GM12873 (cell line): Measurements from ENCODE around the gene RFX8.

Experiments
- TF ChIP-seq, protein P1 (sequence below): IDR thresholded peaks from 2 replicates; pipeline ENCODE4 v1.5.1; 2012; ENCODE audit warnings: low read depth, mild to moderate bottlenecking, moderate library complexity, low read length, control low read depth; ENCODE audit not compliant: insufficient read depth; ENCODE audit errors: missing control alignments

RFX8 gene

DNA sequence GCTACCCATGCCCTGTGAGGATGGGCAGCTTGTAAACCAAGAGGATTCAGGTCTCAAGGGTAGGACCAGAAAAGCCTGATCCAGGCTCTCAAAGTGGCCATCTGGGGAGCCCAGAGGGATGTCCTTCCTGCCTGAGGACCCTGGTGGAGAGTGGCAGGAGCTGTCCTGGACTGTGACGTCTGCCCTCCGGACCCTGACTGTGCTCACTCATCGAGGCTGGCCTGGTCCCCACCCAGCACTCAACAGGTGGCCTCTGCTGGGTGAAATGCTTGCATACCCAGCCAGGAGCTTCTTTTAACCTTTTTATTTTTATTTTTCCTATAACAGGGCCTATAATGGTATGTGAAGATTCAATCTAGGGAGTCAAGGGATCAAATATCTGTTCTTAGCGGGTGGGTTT is 112.1 kb downstream of the RFX8 start:
- TF ChIP-seq, protein P1, sequence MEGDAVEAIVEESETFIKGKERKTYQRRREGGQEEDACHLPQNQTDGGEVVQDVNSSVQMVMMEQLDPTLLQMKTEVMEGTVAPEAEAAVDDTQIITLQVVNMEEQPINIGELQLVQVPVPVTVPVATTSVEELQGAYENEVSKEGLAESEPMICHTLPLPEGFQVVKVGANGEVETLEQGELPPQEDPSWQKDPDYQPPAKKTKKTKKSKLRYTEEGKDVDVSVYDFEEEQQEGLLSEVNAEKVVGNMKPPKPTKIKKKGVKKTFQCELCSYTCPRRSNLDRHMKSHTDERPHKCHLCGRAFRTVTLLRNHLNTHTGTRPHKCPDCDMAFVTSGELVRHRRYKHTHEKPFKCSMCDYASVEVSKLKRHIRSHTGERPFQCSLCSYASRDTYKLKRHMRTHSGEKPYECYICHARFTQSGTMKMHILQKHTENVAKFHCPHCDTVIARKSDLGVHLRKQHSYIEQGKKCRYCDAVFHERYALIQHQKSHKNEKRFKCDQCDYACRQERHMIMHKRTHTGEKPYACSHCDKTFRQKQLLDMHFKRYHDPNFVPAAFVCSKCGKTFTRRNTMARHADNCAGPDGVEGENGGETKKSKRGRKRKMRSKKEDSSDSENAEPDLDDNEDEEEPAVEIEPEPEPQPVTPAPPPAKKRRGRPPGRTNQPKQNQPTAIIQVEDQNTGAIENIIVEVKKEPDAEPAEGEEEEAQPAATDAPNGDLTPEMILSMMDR = no peak

DNA sequence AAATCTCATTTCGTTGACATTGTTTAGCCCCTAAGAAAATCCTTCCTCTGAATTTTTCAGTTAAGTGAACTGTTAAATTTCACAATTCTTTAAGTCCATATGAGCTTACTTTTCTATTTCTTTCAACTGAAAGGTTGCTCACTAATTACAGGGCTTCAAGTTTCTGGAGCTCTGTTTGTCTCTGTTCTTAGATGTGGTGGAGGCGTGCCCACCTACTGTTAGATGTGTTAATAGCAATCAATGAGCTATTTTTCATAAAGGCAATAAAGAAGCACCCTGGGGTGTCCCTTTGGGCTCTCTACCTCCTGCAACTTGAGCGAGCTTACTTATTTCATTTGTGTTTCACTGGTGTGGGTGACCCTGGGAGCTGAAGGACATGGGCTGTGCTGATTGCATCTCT is 112.6 kb downstream of the RFX8 start:
- TF ChIP-seq, protein P1 = no peak

DNA sequence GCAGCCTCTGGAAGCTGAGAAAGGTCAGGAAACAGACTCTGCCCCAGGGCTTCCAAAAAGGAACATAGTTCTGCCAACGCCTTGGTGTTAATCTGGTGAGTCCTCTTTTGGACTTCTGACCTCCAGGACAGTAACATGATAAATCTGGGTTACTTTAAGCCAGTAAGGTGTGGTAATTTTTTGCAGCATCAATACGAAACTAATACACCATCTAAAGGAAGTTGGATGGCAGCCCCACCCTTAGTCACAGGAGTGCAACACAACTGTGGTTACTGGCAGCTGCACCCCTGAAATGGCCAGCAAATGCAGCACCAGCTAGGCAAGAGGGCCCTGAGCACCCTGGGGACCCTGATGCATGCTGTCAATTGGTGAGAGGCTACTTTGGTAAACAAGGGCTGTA is 113.4 kb downstream of the RFX8 start:
- TF ChIP-seq, protein P1 = no peak

DNA sequence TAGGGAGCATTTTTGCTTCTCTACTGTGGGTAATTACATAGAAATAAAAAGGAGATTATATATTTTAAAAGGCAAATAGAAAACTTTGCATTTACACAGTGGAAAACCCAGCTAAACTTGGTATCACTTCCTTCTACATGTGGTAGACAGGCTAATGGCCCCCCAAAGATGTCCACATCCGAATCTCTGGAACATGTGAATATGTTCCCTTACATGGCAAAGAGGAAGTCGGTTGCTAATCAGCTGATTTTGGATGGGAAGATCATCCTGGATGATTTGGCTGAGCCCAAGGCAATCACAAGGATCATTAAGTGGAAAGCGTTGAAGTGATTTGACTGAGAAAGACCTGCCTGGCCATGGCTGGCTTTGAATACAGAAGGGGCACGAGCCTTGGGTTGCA is 113.8 kb downstream of the RFX8 start:
- TF ChIP-seq, protein P1 = no peak

DNA sequence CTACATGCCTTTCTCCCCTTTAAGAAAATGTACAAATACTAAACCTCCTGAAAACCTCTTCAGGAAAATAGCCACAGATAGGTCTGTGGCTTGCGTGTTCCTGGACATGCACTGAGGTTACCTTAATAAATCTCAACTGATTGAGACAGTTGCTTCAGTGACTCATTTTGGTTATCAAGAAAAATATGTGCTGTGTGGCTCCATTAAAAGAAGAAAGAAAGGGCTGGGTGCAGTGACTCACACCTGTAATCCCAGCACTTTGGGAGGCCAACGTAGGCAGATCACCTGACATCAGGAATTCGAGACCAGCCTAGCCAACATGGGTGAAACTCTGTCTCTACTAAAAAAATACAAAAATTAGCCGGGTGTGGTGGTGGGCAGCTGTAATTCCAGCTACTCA is 114.7 kb downstream of the RFX8 start:
- TF ChIP-seq, protein P1 = no peak

DNA sequence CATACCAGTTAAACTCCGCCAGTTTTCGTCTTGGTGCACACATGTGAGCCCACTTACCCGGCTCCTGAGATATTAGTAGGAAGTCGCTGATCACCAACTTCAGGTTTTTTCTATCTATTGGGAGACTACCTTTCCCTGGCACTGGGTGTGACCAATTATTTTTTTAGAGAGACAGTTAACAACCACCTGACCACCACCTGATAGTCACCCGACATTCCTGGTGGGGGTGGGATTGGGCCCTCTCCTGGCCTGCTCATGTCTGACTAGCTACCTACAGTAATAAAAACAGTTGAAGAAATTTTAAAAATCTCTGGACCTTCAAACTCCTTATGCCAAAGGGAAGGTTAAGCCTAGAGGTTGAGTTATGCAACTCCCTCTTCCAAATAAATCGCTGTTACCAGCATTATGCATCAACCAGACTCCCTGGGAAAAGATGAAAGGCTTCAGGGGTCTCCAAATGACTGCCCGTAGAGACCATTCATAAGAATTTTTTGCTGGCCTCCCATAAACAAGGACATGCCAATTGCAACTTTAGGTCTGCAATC is 115.4 kb downstream of the RFX8 start:
- TF ChIP-seq, protein P1 = no peak

DNA sequence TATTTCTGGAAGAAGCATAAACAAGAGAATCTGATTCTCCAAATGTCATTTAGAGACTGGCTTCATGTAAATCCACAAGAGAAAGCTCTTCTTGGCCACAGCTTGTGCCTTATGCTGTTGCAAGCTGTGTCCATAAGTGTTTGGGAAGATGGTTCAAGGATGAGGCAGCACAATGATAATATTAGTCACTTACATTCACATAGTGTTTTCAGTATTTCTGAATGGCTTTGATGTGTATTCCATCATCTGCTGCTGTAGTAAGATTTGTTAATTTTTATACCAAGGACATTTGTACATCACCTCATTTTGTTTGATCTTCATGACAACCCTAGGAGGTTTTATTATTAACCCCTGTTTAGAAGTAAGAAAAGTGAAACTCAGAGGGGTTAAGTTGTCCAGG is 117.5 kb downstream of the RFX8 start:
- TF ChIP-seq, protein P1 = no peak
